Smooth muscle cell (in vitro differentiated cells): ENCODE results near the gene PTPRD. TPM values are rescaled to one million over a fixed set of nuclear protein-coding genes. Genes with fewer than 3 reads are reported as not detected.

Source experiments
- DNase-seq: peaks from one replicate; lab custom pipeline; 2025; ENCODE audit not compliant: unreplicated experiment; lab: John Stamatoyannopoulos, UW
- H2AFZ ChIP-seq: fragments of 200-600 bp; sonication (generic); 2 replicates; pipeline ENCODE4 v1.6.0; 2016; ENCODE audit warnings: antibody characterized with exemption, low read depth, mild to moderate bottlenecking
- H3F3A ChIP-seq: fragments of 200-600 bp; sonication (generic); 2 replicates; pipeline ENCODE4 v1.6.0; 2017; ENCODE audit warnings: antibody characterized with exemption, low read depth
- H3K27ac ChIP-seq: fragments of 200-600 bp; sonication (generic); 2 replicates; pipeline ENCODE4 v1.5.1; 2016; ENCODE audit warnings: low read depth, mild to moderate bottlenecking
- H3K27me3 ChIP-seq: fragments of 200-600 bp; sonication (generic); 2 replicates; pipeline ENCODE4 v1.6.1; 2016; ENCODE audit warnings: low read depth, mild to moderate bottlenecking
- H3K36me3 ChIP-seq: fragments of 200-600 bp; sonication (generic); 2 replicates; pipeline ENCODE4 v1.5.1; 2016; ENCODE audit warnings: low read depth
- H3K4me1 ChIP-seq: fragments of 200-600 bp; sonication (generic); 2 replicates; pipeline ENCODE4 v1.5.1; 2016; ENCODE audit warnings: low read depth
- H3K4me2 ChIP-seq: fragments of 200-600 bp; sonication (generic); 2 replicates; pipeline ENCODE4 v1.6.0; 2016; ENCODE audit warnings: mild to moderate bottlenecking
- H3K4me3 ChIP-seq: fragments of 200-600 bp; sonication (generic); 2 replicates; pipeline ENCODE4 v1.5.1; 2016; ENCODE audit warnings: mild to moderate bottlenecking
- H3K79me2 ChIP-seq: fragments of 200-600 bp; sonication (generic); 2 replicates; pipeline ENCODE4 v1.6.0; 2016; ENCODE audit warnings: low read depth, mild to moderate bottlenecking
- H3K9ac ChIP-seq: fragments of 200-600 bp; sonication (generic); 2 replicates; pipeline ENCODE4 v1.6.0; 2016; ENCODE audit warnings: low read depth
- H3K9me3 ChIP-seq: fragments of 200-600 bp; sonication (generic); replicated peaks from 2 replicates; pipeline ENCODE4 v1.5.1; 2016; ENCODE audit warnings: low read depth
- H4K20me1 ChIP-seq: fragments of 200-600 bp; sonication (generic); 2 replicates; pipeline ENCODE4 v1.6.0; 2016; ENCODE audit warnings: low read depth
- WGBS: methylation state at CpG from one replicate; pipeline ENCODE4 v1.1.7; 2016; ENCODE audit warnings: low lambda C conversion rate; 5-methylcytosine and 5-hydroxymethylcytosine counted together
- polyA plus RNA-seq: library from polyadenylated mRNA; unstranded; fragments of >200 nt; fragmentation: Nextera tagmentation; extraction: Ambion mirVana; gene quantifications from 2 replicates; pipeline ENCODE4 v1.2.1, GENCODE V29; 2016
- total RNA-seq: library from RNA; depleted of rRNA; stranded (reverse); fragments of >200 nt; gene quantifications from 2 replicates; pipeline ENCODE4 v1.2.3, GENCODE V29; 2014
- TF ChIP-seq, protein P1 (sequence below): fragments of 200-600 bp; sonication (generic); IDR thresholded peaks from 2 replicates; pipeline ENCODE4 v1.5.1; 2017; ENCODE audit warnings: borderline replicate concordance, mild to moderate bottlenecking, antibody characterized with exemption; ENCODE audit not compliant: insufficient read depth, poor library complexity, severe bottlenecking

The PTPRD gene
- total and polyA plus RNA-seq, 2 experiments from 2014 or later, result 6.5 to 61.0 TPM

DNA sequence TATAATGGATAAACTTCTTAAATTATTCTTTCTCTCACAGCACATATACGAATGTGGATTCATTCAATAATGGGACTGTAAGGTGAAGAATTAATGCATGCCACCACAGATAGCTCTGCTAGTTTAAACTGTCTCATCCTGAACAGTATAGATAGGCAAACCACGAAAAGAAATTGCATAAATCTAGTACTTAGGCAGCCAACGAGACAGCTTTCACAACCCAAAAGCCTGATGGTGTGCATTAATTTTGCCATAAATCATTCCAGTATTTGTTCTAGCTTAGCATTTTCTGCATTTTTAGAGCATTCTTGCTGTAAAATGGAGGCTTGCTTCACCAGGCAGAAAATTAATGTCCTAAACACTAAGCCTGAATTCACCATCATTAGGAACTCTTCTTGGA is 1979.0 kb downstream of the PTPRD start:
- no peaks in the 10 kb centered on the region for H4K20me1 ChIP-seq
- H3K9ac ChIP-seq, result no peak overlapping the region
- no peak overlapping the region for H3K4me2 ChIP-seq
- H3K9me3 ChIP-seq, result no peaks in the 10 kb centered on the region
- H3K4me1 ChIP-seq, result peaks cover 3% of the 10 kb centered on the region
- no peaks in the 10 kb centered on the region for H3K27me3 ChIP-seq
- H2AFZ ChIP-seq, result no peak overlapping the region
- no peaks in the 10 kb centered on the region for H3K79me2 ChIP-seq
- DNase-seq, result no peak
- H3K27ac ChIP-seq, result no peak overlapping the region
- H3K36me3 ChIP-seq, result no peaks in the 10 kb centered on the region
- WGBS, result 43% methylated on average over 3 of the region's 3 CpGs
- TF ChIP-seq, protein P1, sequence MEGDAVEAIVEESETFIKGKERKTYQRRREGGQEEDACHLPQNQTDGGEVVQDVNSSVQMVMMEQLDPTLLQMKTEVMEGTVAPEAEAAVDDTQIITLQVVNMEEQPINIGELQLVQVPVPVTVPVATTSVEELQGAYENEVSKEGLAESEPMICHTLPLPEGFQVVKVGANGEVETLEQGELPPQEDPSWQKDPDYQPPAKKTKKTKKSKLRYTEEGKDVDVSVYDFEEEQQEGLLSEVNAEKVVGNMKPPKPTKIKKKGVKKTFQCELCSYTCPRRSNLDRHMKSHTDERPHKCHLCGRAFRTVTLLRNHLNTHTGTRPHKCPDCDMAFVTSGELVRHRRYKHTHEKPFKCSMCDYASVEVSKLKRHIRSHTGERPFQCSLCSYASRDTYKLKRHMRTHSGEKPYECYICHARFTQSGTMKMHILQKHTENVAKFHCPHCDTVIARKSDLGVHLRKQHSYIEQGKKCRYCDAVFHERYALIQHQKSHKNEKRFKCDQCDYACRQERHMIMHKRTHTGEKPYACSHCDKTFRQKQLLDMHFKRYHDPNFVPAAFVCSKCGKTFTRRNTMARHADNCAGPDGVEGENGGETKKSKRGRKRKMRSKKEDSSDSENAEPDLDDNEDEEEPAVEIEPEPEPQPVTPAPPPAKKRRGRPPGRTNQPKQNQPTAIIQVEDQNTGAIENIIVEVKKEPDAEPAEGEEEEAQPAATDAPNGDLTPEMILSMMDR, result no peak
- no peak overlapping the region for H3K4me3 ChIP-seq
- H3F3A ChIP-seq, result no peaks in the 10 kb centered on the region

DNA sequence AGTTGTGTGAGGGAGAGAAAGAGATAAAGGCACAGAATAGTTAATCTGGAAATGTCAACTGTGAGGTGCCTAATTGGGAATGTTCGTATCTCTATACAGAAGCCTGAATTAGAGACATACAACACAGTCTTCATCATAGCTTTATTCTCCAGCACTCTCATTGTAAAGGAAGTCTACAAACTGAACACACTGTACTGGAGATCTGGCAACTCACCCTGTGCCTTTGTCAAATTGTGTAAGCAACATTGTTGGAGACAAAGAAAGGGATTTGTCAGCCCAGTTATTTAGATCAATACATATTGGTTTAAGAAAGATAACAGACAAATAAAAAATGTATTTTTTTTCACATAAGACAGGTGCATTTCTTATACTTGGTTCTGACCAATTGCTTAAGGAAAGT is 1980.3 kb downstream of the PTPRD start:
- Histone ChIP-seq H3F3A (no peaks in the 10 kb centered on the region), H3K9ac (no peak overlapping the region), H4K20me1 (no peaks in the 10 kb centered on the region), H3K4me3 (no peak overlapping the region), H2AFZ (no peak overlapping the region), H3K27ac (no peak overlapping the region), H3K9me3 (no peaks in the 10 kb centered on the region), H3K4me1 (peaks cover 14% of the 10 kb centered on the region), H3K27me3 (no peaks in the 10 kb centered on the region), H3K4me2 (no peak overlapping the region), H3K79me2 (no peaks in the 10 kb centered on the region), H3K36me3 (no peaks in the 10 kb centered on the region)
- 95% methylated on average over 1 of the region's 1 CpG for WGBS
- TF ChIP-seq, protein P1, result no peak
- no peak for DNase-seq

DNA sequence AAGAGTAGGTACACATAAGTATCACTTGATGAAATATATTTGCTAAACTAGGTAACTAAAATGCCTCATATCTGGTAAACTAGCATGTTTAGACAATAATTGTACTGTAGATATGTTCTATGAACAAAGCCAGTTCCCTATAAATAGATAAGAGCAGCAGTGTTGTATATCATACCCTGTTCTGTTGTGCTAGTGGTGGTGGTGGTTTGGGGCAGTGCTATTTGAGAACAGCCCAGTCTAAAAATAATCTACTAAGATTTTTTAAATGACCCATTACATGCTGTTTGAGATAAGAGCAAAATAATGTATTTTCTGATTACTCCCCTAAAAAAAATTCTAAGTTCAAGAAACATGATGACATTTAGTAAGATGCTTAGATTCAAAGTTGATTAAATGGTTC is 1984.0 kb downstream of the PTPRD start:
- peak overlapping the region; percentile 82 for H3K27ac ChIP-seq
- no peaks in the 10 kb centered on the region for H3K79me2 ChIP-seq
- H2AFZ ChIP-seq, result no peak overlapping the region
- no peaks in the 10 kb centered on the region for H3F3A ChIP-seq
- no peaks in the 10 kb centered on the region for H4K20me1 ChIP-seq
- H3K4me2 ChIP-seq, result peak overlapping the region; percentile 49
- no peak for DNase-seq
- H3K9me3 ChIP-seq, result no peaks in the 10 kb centered on the region
- H3K36me3 ChIP-seq, result no peaks in the 10 kb centered on the region
- no peak overlapping the region for H3K4me3 ChIP-seq
- peak overlapping the region; percentile 20 for H3K9ac ChIP-seq
- no peaks in the 10 kb centered on the region for H3K27me3 ChIP-seq
- peaks cover 14% of the 10 kb centered on the region for H3K4me1 ChIP-seq
- TF ChIP-seq, protein P1, result no peak

DNA sequence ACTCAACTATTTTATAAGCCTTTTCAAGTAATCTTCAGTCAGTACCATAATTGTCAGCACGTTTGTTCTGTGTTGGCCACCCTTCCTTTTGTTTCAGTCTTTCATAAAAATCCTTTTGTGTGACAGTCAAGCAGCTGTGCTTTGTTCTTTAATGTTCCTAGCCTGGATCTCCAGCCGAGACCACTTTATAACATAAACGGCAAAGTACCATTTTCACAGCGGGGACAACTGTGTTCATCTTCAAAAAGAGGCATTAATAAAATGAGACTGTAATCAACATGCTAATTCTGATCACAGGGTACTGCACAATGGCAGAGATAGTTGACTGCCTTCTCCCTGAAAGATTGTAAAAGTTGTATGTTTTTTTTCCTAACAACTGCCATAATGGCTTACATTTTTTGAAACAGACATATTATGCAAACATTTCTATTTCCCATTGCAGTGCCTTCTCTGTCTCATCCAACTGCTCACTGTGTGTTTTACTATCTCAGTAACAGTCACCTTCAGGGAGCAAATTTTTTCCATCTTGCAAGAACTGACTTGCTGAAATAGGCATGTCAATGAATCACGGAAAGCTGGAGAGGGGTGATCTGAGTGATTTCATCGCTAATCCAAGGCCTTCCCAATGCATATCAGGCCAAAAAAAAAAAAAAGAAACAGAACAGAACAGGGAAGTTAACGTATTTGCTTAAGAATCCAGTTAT is 1984.7 kb downstream of the PTPRD start:
- H4K20me1 ChIP-seq, result no peaks in the 10 kb centered on the region
- no peaks in the 10 kb centered on the region for H3F3A ChIP-seq
- H3K27ac ChIP-seq, result peak overlapping the region; percentile 82
- H3K9me3 ChIP-seq, result no peaks in the 10 kb centered on the region
- H3K36me3 ChIP-seq, result no peaks in the 10 kb centered on the region
- no peaks in the 10 kb centered on the region for H3K79me2 ChIP-seq
- TF ChIP-seq, protein P1, result no peak
- DNase-seq, result no peak
- no peak overlapping the region for H3K4me3 ChIP-seq
- H3K4me1 ChIP-seq, result peaks cover 14% of the 10 kb centered on the region
- H2AFZ ChIP-seq, result no peak overlapping the region
- WGBS, result 51% methylated on average over 7 of the region's 7 CpGs
- H3K27me3 ChIP-seq, result no peaks in the 10 kb centered on the region
- H3K9ac ChIP-seq, result no peak overlapping the region
- peak overlapping the region; percentile 49 for H3K4me2 ChIP-seq
